Measurements from ENCODE around the gene KLHL21. TPM values are rescaled to one million over a fixed set of nuclear protein-coding genes. Genes with fewer than 3 reads are reported as not detected.

KLHL21 gene
- total RNA-seq, 4 donors from 2014 or later: 105 to 125 (median 118) TPM

GRCh38 chr1:6627841-6628545, 25.3 kb upstream of the KLHL21 start:
- TF ChIP-seq POLR2AphosphoS5 (IDR thresholded peaks at IDR 0.05): no peak
- no peak for TF ChIP-seq EP300 (IDR thresholded peaks at IDR 0.05)
- TF ChIP-seq, protein P1, sequence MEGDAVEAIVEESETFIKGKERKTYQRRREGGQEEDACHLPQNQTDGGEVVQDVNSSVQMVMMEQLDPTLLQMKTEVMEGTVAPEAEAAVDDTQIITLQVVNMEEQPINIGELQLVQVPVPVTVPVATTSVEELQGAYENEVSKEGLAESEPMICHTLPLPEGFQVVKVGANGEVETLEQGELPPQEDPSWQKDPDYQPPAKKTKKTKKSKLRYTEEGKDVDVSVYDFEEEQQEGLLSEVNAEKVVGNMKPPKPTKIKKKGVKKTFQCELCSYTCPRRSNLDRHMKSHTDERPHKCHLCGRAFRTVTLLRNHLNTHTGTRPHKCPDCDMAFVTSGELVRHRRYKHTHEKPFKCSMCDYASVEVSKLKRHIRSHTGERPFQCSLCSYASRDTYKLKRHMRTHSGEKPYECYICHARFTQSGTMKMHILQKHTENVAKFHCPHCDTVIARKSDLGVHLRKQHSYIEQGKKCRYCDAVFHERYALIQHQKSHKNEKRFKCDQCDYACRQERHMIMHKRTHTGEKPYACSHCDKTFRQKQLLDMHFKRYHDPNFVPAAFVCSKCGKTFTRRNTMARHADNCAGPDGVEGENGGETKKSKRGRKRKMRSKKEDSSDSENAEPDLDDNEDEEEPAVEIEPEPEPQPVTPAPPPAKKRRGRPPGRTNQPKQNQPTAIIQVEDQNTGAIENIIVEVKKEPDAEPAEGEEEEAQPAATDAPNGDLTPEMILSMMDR (IDR thresholded peaks at IDR 0.05): no peak
- TF ChIP-seq POLR2A (IDR thresholded peaks at IDR 0.05): no peak
- DNase-seq (ENCODE audit: low spot score in 2 of 2): no peak
- Histone ChIP-seq H3K27ac (no peak overlapping the region), H3K4me1 (peaks cover 22% of the 10 kb centered on the region), H3K4me3 (no peak overlapping the region), H3K36me3 (peaks cover 55% of the 10 kb centered on the region), H3K27me3 (no peaks in the 10 kb centered on the region), H3K9me3 (no peaks in the 10 kb centered on the region)
- WGBS: 93% methylated on average over 20 of the region's 21 CpGs

DNA sequence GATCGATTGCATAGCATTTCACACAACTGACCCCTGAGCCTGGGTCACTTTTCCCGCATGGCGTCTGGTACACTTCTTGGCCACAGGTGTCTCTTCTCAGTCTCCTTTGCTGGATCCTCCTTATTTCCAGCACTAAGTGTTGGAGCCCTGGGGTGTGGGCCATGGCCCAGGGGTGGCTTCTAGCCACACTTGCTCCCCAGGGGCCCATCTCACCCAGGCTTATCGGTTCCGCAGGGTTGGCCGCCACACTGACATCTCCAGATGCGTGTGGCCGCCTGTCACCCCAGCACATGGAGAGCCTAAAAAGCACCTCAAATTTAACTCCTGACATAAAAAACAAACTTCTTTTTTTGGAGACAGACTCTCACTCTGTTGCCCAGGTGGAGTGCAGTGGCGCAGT, 24.4 kb upstream of the KLHL21 start:
- WGBS: 95% methylated on average over 9 of the region's 9 CpGs
- H3K36me3 ChIP-seq: peaks cover 48% of the 10 kb centered on the region
- peaks cover 22% of the 10 kb centered on the region for H3K4me1 ChIP-seq
- H3K4me3 ChIP-seq: no peak overlapping the region
- TF ChIP-seq POLR2A (IDR thresholded peaks at IDR 0.05): no peak
- H3K9me3 ChIP-seq: no peaks in the 10 kb centered on the region
- no peaks in the 10 kb centered on the region for H3K27me3 ChIP-seq
- no peak overlapping the region for H3K27ac ChIP-seq
- no peak for DNase-seq (ENCODE audit: low spot score in 2 of 2)

GRCh38 chr1:6625584-6626149, 23.0 kb upstream of the KLHL21 start:
- Histone ChIP-seq H3K27me3 (no peaks in the 10 kb centered on the region), H3K4me1 (peaks cover 22% of the 10 kb centered on the region), H3K4me3 (peak overlapping the region; percentile 92), H3K9me3 (no peaks in the 10 kb centered on the region), H3K27ac (peak overlapping the region; percentile 90), H3K36me3 (peaks cover 51% of the 10 kb centered on the region)
- DNase-seq (ENCODE audit: low spot score in 2 of 2): no peak
- TF ChIP-seq, protein P1 (IDR thresholded peaks at IDR 0.05): no peak
- no peak for TF ChIP-seq EP300 (IDR thresholded peaks at IDR 0.05)
- TF ChIP-seq POLR2A (IDR thresholded peaks at IDR 0.05): no peak
- 3% methylated on average over 5 of the region's 32 CpGs for WGBS

DNA sequence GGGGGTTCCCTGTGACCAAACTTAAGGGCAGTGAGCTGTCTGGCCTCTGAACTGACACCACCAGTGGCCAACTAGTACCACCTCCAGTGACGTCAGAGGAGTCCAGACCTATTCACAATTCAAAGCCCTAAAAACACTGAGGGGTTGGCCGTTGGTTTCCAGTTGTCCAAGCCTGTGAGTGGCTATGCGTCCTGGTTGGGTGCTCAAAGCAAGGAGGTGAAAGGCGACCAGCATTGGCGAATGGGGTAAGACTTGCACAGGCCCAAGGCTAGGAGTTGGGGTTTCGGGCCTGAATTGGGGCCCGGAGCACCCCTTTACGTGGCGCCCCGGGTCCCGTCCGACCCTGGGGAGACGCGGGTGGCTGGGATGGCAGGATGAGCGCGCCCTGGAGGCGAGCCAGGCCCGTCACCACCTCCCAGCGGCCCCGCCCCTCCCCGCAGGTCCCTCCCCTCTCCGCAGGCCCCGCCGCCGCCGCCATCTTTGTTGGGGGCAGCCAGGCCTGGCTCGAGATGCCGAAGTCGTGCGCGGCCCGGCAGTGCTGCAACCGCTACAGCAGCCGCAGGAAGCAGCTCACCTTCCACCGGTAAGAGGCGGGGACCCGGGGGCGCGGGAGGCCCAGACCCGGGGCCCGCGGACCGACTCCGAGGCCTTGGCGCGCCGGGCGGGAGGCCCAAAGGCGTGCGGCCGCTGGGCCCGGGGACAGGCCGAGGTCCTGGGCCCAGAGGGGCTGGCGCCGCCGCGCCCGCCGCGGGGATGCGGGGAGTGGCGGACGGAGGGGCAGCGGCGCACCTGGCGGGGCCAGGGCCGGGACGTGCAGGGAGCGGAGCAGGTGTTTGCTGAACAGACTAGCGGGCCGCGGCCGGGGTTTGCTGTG, 22.3 kb upstream of the KLHL21 start, which contains the start of gene THAP3:
Gene THAP3, plus strand, starts transcription at position 159 of the 874 bp plus-strand sequence. Its CDS starts 351 bp downstream, at position 510.
- Histone ChIP-seq H3K27ac (peak within 1 kb of the TSS; percentile 90), H3K36me3 (peaks cover 51% of the 10 kb centered on the region), H3K9me3 (no peaks in the 10 kb centered on the region), H3K27me3 (no peaks in the 10 kb centered on the region), H3K4me3 (peak within 1 kb of the TSS; percentile 92), H3K4me1 (peaks cover 22% of the 10 kb centered on the region)
- no peak for TF ChIP-seq POLR2A (IDR thresholded peaks at IDR 0.05)
- TF ChIP-seq POLR2AphosphoS5 (IDR thresholded peaks at IDR 0.05): no peak
- TF ChIP-seq, protein P1 (IDR thresholded peaks at IDR 0.05): no peak
- no peak for TF ChIP-seq EP300 (IDR thresholded peaks at IDR 0.05)
- 11% methylated on average over 10 of the region's 73 CpGs for WGBS
- peak; percentile 91 to 95 for DNase-seq (ENCODE audit: low spot score in 2 of 2)

DNA sequence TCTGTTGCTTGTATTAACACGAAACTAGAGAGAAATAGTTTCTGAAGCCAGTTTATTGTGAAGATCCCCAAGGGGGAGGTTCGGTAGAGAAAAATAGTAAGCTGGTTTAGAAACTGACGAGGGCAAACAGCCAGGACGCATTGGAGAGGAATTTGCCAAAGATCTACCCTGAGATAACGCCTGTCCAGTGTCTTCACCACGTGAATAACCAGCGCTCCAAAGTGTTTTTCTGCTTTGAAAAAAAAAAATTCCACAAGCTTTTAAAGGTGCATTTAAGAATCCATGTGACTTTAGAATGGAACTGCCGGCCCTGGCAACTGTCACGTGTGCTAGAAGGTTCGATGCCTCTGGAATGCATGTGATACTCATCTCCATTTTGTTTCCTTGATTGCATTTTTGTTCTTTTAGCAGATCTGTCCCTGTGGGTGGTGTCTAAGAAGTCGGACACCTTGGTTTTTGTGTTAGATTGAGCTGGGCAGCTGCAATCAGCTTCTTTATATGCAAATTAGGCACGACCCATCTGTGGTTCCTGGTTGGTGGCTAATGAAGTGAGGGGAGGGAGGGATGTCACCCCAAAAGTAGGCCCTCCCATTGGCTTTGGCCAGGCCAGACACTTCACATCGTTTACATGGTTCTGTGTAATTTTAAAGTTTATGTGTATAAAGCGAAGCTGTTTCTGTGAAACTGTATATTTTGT, 20.7 kb upstream of the KLHL21 start:
- Histone ChIP-seq H3K4me1 (peaks cover 22% of the 10 kb centered on the region), H3K4me3 (no peak overlapping the region), H3K27ac (no peak overlapping the region), H3K36me3 (peaks cover 50% of the 10 kb centered on the region), H3K9me3 (no peaks in the 10 kb centered on the region), H3K27me3 (no peaks in the 10 kb centered on the region)
- WGBS: 60% methylated on average over 14 of the region's 14 CpGs
- no peak for DNase-seq (ENCODE audit: low spot score in 2 of 2)
- no peak for TF ChIP-seq EP300 (IDR thresholded peaks at IDR 0.05)
- no peak for TF ChIP-seq POLR2AphosphoS5 (IDR thresholded peaks at IDR 0.05)
- TF ChIP-seq, protein P1 (IDR thresholded peaks at IDR 0.05): no peak
- TF ChIP-seq POLR2A (IDR thresholded peaks at IDR 0.05): no peak
